GM10266 (cell line): Measurements from ENCODE around the gene PNLIPRP1.

ENCODE experiments used
- DNase-seq: peaks from one replicate; pipeline ENCODE4 v3.0.0; 2012; ENCODE audit errors: extremely low spot score
- TF ChIP-seq, protein P1 (sequence below): IDR thresholded peaks from 2 replicates; pipeline ENCODE4 v1.5.1; 2012; ENCODE audit warnings: mild to moderate bottlenecking, low read depth; ENCODE audit not compliant: control insufficient read depth, insufficient read depth; ENCODE audit errors: missing control alignments

Gene PNLIPRP1

DNA sequence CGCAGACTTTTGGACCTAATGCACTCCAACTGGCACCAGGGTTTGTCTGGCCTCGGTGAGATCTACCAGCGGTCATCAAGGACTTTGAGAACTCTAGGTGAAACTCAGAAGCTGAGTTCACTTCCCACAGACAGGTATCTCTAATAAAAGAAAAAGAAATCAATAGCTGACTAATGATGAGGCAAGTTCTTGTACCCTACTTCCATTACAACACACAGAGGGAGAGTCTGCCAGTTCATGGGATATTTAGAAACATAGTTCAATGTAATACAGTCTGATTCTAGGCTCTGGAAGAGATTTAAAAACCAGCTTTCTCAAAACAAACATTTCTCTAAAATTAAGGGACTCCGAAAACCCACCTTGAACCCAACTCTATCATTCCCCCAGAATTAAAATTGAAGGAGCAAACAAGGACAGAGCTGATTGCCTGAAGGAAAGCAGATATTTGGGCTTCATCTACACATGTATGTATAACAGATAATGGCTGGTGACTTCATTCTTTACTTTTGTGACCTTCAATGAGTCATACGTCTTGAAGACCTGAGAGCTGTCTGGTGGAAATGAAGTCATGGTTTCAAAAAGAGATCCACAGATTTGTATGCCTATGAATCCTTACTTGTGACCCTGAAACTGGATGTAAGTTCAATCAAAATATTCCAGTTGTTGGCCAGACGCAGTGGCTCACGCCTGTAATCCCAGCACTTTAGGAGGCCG lies 2.7 kb upstream of the PNLIPRP1 start:
- no peak for DNase-seq
- TF ChIP-seq, protein P1, sequence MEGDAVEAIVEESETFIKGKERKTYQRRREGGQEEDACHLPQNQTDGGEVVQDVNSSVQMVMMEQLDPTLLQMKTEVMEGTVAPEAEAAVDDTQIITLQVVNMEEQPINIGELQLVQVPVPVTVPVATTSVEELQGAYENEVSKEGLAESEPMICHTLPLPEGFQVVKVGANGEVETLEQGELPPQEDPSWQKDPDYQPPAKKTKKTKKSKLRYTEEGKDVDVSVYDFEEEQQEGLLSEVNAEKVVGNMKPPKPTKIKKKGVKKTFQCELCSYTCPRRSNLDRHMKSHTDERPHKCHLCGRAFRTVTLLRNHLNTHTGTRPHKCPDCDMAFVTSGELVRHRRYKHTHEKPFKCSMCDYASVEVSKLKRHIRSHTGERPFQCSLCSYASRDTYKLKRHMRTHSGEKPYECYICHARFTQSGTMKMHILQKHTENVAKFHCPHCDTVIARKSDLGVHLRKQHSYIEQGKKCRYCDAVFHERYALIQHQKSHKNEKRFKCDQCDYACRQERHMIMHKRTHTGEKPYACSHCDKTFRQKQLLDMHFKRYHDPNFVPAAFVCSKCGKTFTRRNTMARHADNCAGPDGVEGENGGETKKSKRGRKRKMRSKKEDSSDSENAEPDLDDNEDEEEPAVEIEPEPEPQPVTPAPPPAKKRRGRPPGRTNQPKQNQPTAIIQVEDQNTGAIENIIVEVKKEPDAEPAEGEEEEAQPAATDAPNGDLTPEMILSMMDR = no peak

DNA sequence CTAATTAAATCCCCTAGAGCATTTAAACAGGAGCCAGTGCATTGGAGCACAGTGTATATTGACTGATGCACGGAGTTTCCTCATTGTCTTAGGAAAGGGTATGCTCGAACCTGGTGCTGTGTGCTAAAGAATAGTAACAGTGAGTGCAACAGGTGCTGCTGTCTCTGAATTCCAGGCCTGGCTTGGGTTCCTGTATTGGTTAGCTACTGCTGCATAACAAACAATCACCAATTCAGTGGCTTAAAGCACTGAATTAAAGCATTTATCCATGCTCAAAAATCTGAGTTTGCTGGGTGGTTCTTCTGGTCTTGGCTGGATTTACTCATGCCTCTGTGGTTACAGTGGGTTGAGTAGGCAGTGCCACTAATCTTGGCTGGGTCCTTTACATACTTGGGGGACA lies 1.8 kb upstream of the PNLIPRP1 start:
- DNase-seq = no peak
- TF ChIP-seq, protein P1 = no peak

DNA sequence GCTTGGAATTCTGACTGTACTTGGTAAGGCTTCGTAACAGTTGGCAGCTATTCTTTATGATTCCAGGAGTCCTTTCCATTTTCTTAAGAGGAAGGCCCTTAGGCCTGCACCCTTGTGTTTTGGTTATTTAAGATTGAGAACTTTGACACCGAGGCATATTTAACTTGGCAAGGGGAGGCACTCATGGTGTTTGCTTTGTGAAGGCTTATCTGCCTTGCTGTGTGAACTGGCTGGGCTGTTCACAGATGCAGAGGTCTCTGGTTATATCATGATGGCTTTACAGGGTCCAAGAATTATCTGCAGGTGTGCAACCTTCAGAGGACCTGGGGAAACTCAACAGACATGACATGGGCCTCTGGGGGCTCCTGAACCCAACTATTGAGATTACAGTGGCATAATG lies 833 bp upstream of the PNLIPRP1 start:
- no peak for DNase-seq
- TF ChIP-seq, protein P1 = no peak

DNA sequence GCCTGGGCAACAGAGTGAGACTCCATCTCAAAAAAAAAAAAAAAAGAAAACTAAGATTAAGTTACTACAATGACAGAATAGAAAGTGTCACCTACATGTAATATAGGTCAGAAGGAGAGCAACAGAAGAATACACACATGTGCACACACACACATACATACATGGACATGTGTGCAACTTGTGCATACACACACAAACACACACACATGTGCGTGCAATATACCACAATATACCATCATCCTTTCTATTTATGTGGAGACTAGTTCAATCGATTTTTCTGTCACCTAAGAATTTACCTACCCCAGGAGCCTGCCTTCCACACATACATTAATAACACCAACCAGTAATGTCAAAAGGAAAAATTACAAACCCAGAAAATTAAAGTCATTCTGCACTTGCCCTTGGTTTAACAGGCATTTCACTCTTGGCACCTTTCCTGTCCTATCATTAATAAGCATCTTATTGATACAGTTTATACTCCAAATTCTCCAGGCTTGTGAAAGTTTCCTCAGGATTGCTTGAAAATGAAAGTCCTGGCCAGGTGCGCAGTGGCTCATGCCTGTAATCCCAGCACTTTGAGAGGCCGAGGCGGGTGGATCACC lies 2.5 kb downstream of the PNLIPRP1 start:
- no peak for DNase-seq
- TF ChIP-seq, protein P1 = no peak

DNA sequence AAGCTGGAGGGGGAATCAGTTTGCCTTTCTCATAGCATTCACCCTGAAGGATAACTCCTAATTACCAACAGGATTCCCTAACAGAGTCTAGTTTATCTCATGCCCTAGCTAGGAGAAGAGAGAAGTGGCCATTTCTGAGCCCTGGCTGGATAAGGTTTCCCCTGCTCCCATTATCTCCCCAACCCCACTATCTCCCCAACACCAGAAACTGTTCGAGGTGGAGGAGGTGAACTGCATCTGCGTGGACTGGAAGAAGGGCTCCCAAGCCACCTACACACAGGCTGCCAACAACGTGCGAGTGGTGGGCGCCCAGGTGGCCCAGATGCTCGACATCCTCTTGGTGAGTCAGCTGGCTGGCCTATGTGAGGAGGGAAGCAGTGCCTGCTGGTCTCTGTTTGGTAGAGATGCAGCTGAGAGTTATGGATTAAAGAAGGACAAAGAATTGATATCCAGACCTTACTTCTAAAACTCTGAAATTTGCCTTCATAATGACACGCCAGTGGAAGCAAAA lies 3.8 kb downstream of the PNLIPRP1 start:
- TF ChIP-seq, protein P1 = no peak
- DNase-seq = no peak

DNA sequence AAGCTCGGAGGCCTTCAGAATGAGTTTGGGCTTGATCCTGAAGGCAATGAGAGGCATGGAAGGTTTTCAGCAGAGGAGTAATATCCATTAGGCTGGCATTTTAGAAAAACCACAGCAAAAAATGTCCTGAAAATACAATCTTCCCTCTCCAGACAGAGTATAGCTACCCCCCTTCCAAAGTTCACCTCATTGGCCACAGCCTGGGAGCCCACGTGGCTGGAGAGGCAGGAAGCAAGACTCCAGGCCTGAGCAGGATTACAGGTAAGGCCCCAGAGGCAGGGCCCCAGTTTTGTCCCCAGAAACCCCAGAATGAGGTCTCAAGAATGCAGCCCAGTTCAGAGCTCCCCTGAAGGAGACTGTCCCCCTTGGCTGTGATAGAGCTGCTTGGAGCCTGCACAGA lies 5.3 kb downstream of the PNLIPRP1 start:
- TF ChIP-seq, protein P1 = no peak
- DNase-seq = no peak

DNA sequence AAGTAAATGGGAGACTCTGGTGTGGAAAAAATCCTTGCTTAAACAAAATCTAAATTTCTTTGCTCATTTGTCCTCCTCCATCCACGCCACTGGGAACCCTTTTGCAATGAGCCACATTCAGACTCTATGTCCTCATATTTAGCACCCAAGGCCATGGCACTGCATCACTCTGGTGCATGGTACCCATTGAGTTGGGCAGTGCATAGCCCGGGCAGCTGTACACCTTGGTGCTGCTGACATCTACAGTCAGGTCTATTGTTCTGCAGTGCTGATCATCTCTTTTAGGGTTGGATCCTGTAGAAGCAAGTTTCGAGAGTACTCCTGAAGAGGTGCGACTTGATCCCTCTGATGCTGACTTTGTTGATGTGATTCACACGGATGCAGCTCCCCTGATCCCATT lies 6.8 kb downstream of the PNLIPRP1 start:
- DNase-seq = no peak
- TF ChIP-seq, protein P1 = no peak
